ENCODE measurements around the gene APCDD1L.

APCDD1L gene

DNA sequence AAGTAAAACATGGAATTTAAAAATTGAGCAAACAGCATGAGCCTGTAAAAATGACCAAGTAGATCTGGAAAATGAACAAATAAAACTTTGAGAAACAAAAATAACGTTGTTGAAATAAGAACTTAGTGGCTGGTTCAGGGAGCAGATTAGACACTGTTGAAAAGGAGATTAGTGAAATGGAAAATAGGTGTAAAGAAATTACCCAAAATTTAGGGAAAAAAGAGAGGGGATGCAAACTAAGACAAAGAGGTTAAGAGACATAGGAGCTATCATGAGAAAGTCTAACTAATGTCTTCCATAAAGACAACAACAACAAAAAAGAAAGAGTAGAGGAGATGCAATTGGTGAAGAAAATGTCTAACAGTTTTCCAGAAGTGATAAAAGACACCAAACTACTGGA, 29.0 kb downstream of the APCDD1L start:
- no peak for DNase-seq (ENCODE audit: low read depth)
- TF ChIP-seq, protein P1, sequence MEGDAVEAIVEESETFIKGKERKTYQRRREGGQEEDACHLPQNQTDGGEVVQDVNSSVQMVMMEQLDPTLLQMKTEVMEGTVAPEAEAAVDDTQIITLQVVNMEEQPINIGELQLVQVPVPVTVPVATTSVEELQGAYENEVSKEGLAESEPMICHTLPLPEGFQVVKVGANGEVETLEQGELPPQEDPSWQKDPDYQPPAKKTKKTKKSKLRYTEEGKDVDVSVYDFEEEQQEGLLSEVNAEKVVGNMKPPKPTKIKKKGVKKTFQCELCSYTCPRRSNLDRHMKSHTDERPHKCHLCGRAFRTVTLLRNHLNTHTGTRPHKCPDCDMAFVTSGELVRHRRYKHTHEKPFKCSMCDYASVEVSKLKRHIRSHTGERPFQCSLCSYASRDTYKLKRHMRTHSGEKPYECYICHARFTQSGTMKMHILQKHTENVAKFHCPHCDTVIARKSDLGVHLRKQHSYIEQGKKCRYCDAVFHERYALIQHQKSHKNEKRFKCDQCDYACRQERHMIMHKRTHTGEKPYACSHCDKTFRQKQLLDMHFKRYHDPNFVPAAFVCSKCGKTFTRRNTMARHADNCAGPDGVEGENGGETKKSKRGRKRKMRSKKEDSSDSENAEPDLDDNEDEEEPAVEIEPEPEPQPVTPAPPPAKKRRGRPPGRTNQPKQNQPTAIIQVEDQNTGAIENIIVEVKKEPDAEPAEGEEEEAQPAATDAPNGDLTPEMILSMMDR (conservative IDR thresholded peaks at IDR 0.05; ENCODE audit: control insufficient read depth, insufficient read depth, low read depth, low read length), result no peak
- no peak overlapping the region for H3K4me3 ChIP-seq (ENCODE audit: control insufficient read depth, low read depth, low read length)

DNA sequence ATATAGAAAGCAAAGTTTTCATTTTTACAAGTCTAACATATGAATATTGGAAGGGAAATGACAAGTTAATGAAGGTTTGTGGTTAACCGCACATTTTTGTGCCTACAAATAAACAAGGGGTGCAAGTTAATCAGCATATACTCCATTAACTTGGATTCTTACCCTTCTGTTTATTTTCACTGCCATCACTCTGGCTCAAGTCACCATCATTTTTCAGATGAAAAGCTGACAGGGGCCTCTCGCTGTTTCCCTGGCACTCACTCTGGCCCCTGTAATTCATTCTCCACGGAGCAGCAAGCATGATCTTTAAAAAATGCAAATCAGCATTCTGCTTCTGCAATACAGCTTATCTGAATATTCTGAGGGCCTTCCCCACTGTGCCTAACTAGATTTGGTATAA, 29.8 kb downstream of the APCDD1L start:
- DNase-seq (ENCODE audit: low read depth), result no peak
- no peak overlapping the region for H3K4me3 ChIP-seq (ENCODE audit: control insufficient read depth, low read depth, low read length)
- TF ChIP-seq, protein P1 (conservative IDR thresholded peaks at IDR 0.05; ENCODE audit: control insufficient read depth, insufficient read depth, low read depth, low read length), result no peak

DNA sequence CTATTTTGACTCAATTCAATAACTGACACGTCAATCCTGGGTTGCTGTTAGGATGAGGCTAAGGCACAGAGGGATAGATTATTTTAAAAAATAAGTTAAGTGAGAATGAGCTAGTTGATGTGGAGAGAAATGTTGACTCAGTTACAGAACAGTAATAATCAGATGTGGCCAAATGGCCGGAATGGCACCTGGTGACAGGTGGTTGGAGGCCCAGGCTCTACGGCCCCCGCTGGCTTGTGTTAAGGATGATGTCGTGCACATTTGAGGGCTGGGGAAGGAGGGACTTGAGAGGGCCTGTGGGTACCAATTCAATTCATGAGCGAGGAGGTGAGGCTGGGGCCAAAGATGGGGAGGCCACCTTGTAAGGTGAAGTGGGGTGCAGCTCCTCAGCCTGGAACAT, 31.7 kb downstream of the APCDD1L start:
- no peak for DNase-seq (ENCODE audit: low read depth)
- TF ChIP-seq, protein P1 (conservative IDR thresholded peaks at IDR 0.05; ENCODE audit: control insufficient read depth, insufficient read depth, low read depth, low read length), result no peak
- no peak overlapping the region for H3K4me3 ChIP-seq (ENCODE audit: control insufficient read depth, low read depth, low read length)

DNA sequence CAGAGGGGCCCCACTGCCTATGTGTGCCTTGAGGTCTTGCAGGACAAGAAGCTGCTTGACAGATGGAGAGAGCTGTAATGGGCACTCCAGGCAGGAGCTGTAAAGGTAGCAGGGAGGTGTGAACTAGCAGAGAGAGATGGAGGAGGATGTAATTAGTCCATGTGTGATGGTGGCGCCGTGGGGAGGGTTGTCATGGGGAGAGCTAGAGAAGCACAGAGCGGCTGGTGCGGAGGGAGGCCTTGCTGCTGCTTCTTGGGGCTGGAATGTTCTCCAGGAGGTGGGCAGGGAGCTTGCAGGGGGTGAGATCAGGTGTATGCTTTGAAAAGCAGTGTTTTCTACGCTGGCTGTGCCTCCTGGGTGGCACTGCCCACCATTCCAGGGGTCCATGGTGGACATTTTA, 32.1 kb downstream of the APCDD1L start:
- no peak overlapping the region for H3K4me3 ChIP-seq (ENCODE audit: control insufficient read depth, low read depth, low read length)
- no peak for DNase-seq (ENCODE audit: low read depth)
- TF ChIP-seq, protein P1 (conservative IDR thresholded peaks at IDR 0.05; ENCODE audit: control insufficient read depth, insufficient read depth, low read depth, low read length), result no peak

DNA sequence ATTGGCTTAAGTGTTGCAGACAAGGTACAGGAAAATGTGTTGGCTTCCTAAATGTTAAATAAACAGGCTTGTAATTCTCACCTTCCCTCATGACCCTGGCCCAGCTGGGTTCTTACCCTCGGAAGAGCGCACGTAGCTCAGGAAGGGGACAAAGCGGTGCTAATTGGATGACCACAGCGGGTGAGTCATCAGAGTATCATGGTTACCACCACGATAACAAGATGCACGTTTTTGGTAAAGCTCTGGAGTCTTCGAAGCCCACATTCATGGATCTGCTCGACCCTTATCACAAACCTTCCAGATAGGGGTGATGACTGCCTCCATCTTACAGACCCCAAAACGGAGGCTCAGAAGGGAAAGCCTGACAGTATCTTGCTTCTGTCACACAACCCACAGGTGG, 32.8 kb downstream of the APCDD1L start:
- no peak overlapping the region for H3K4me3 ChIP-seq (ENCODE audit: control insufficient read depth, low read depth, low read length)
- TF ChIP-seq, protein P1 (conservative IDR thresholded peaks at IDR 0.05; ENCODE audit: control insufficient read depth, insufficient read depth, low read depth, low read length), result no peak
- peak; percentile 37 for DNase-seq (ENCODE audit: low read depth)

DNA sequence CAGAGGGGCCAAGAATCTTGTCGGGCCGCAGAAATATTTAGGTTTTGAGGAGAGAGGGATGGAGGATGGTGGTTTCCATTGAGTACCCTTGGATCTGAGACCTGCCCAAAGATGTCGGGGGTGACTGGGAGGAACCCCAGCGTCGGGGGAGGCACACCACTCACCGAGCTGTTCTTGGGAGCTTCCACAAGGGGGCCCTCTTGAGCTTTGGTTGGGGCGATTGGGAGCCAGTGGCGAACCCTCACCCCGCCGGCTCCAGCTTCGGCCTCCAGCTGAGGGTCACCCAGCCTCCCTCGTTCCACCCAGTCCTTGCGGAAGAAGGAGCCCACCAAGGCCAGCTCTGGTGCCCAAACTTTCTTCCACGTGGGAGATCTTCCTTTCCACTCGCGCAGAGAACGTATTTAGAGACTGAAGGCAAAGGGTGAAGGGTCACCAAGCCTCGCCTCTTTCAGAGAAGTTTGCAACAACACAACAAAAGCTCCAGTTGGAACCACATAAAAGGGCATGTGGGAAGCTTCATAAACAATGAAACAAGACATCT, 33.6 kb downstream of the APCDD1L start:
- peak; percentile 41 for DNase-seq (ENCODE audit: low read depth)
- H3K4me3 ChIP-seq (ENCODE audit: control insufficient read depth, low read depth, low read length), result no peak overlapping the region
- TF ChIP-seq, protein P1 (conservative IDR thresholded peaks at IDR 0.05; ENCODE audit: control insufficient read depth, insufficient read depth, low read depth, low read length), result peak; percentile 49

Data from fibroblast of mammary gland (primary cell).